SK-N-SH (cell line): ENCODE results near the gene TBX19. TPM values are rescaled to one million over a fixed set of nuclear protein-coding genes. Genes with fewer than 3 reads are reported as not detected.

Experiments
- CTCF ChIA-PET: fragments of 300-600, 350-600 bp; formaldehyde crosslinking; extraction: SDS; loops from one replicate; lab custom pipeline; 2021; lab: Yijun Ruan, JAX
- POLR2A ChIA-PET: fragments of 350-600 bp; sonication (Branson Sonifier 250); formaldehyde crosslinking; extraction: SDS; loops from one replicate; lab custom pipeline; 2020; ENCODE audit warnings: antibody characterized with exemption, inconsistent platforms; lab: Yijun Ruan, JAX
- DNase-seq: peaks from one replicate; pipeline ENCODE4 v3.0.0; 2012
- H2AFZ ChIP-seq: fragments of 200-600 bp; sonication (generic); 2 replicates; pipeline ENCODE4 v1.8.1; 2016; ENCODE audit warnings: antibody characterized with exemption, mild to moderate bottlenecking, low read depth
- H3F3A ChIP-seq: fragments of 200-600 bp; sonication (generic); replicated peaks from 2 replicates; pipeline ENCODE3; 2016; ENCODE audit warnings: antibody characterized with exemption, mild to moderate bottlenecking; ENCODE audit not compliant: insufficient read depth
- H3K27ac ChIP-seq, 2 experiments: fragments of 200-500 bp in 1 of 2; fragments of 200-600 bp in 1 of 2; sonication (Bioruptor generic) in 1 of 2; sonication (generic), shearing (Covaris generic) in 1 of 2; 2 replicates each; pipeline versions ENCODE4 v1.5.1 to v1.6.1; 2014 to 2016; ENCODE audit warnings: low read depth in 2 of 2, inconsistent platforms in 1 of 2, low read length in 1 of 2, mild to moderate bottlenecking in 1 of 2, mixed read lengths in 1 of 2
- H3K27me3 ChIP-seq: fragments of 200-600 bp; sonication (generic), shearing (Covaris generic); 2 replicates; pipeline ENCODE4 v1.6.1; 2016; ENCODE audit warnings: mixed run types; ENCODE audit not compliant: insufficient read depth
- H3K36me3 ChIP-seq, 2 experiments: fragments of 200-500 bp in 1 of 2; fragments of 200-600 bp in 1 of 2; sonication (Bioruptor generic) in 1 of 2; sonication (generic) in 1 of 2; replicated peaks in 1 of 2; 2 replicates each; pipeline versions ENCODE3 to v1.5.1; 2014 to 2016; ENCODE audit warnings: low read length in 1 of 2, mild to moderate bottlenecking in 1 of 2; ENCODE audit not compliant: insufficient read depth in 2 of 2, control insufficient read depth in 1 of 2
- H3K4me1 ChIP-seq, 2 experiments: fragments of 200-500 bp in 1 of 2; fragments of 200-600 bp in 1 of 2; sonication (Bioruptor generic) in 1 of 2; sonication (generic), shearing (Covaris generic) in 1 of 2; 2 replicates each; pipeline versions ENCODE4 v1.5.1 to v1.6.1; 2014 to 2016; ENCODE audit warnings: low read depth in 1 of 2, low read length in 1 of 2, mixed run types in 1 of 2; ENCODE audit not compliant: insufficient read depth in 2 of 2, control insufficient read depth in 1 of 2
- H3K4me2 ChIP-seq: fragments of 200-600 bp; sonication (generic), shearing (Covaris generic); 2 replicates; pipeline ENCODE4 v1.6.1; 2017; ENCODE audit warnings: mixed run types
- H3K4me3 ChIP-seq, 2 experiments: fragments of 200-500 bp in 1 of 2; fragments of 200-600 bp in 1 of 2; sonication (Bioruptor generic) in 1 of 2; sonication (generic), shearing (Covaris generic) in 1 of 2; 2 replicates each; pipeline versions ENCODE4 v1.5.1 to v1.8.1; 2014 to 2016; ENCODE audit warnings: low read depth in 2 of 2, inconsistent platforms in 1 of 2, low read length in 1 of 2, mild to moderate bottlenecking in 1 of 2, mixed read lengths in 1 of 2, moderate library complexity in 1 of 2
- H3K79me2 ChIP-seq: fragments of 200-600 bp; sonication (generic); 2 replicates; pipeline ENCODE4 v1.8.1; 2017; ENCODE audit warnings: mild to moderate bottlenecking; ENCODE audit not compliant: insufficient read depth
- H3K9ac ChIP-seq: fragments of 200-600 bp; sonication (generic); 2 replicates; pipeline ENCODE4 v1.6.1; 2017; ENCODE audit warnings: mixed run types
- H3K9me2 ChIP-seq: fragments of 200-600 bp; sonication (generic); 2 replicates; pipeline ENCODE4 v1.6.1; 2017; ENCODE audit warnings: mixed run types
- H3K9me3 ChIP-seq: fragments of 200-600 bp; sonication (generic); 2 replicates; pipeline ENCODE4 v1.6.1; 2017; ENCODE audit warnings: mixed run types, mild to moderate bottlenecking, moderate library complexity
- H4K20me1 ChIP-seq: fragments of 200-600 bp; sonication (generic); 2 replicates; pipeline ENCODE4 v1.6.1; 2017; ENCODE audit warnings: mild to moderate bottlenecking, mixed run types; ENCODE audit not compliant: insufficient read depth
- CHD2 ChIP-seq: fragments of 150-350 bp; IDR thresholded peaks from 2 replicates; pipeline ENCODE4 v1.6.1; 2018; ENCODE audit warnings: low read length; ENCODE audit not compliant: partially characterized antibody
- EZH2phosphoT487 ChIP-seq: fragments of 200-600 bp; sonication (generic); IDR thresholded peaks from 2 replicates; pipeline ENCODE4 v1.6.1; 2017; ENCODE audit warnings: low read depth, mixed run types, mild to moderate bottlenecking, antibody characterized with exemption, moderate library complexity, borderline replicate concordance
- FOSL2 ChIP-seq: IDR thresholded peaks from 2 replicates; pipeline ENCODE4 v1.4.0; 2012; ENCODE audit warnings: low read depth, mild to moderate bottlenecking, moderate library complexity, borderline replicate concordance
- FOXJ3 ChIP-seq: sonication (generic); formaldehyde crosslinking; IDR thresholded peaks from 2 replicates; pipeline ENCODE4 v1.5.1; 2020; ENCODE audit warnings: mild to moderate bottlenecking, missing genetic modification reagents
- GABPA ChIP-seq: IDR thresholded peaks from 2 replicates; pipeline ENCODE4 v1.4.0; 2012; ENCODE audit warnings: low read depth, mild to moderate bottlenecking
- GATA2 ChIP-seq: sonication (generic); formaldehyde crosslinking; IDR thresholded peaks from 2 replicates; pipeline ENCODE4 v1.5.0; 2020; ENCODE audit warnings: mild to moderate bottlenecking, missing genetic modification reagents
- MEF2A ChIP-seq: IDR thresholded peaks from 2 replicates; pipeline ENCODE4 v1.4.0; 2012; ENCODE audit warnings: low read depth, borderline replicate concordance
- NRF1 ChIP-seq: IDR thresholded peaks from 2 replicates; pipeline ENCODE4 v1.6.1; 2012; ENCODE audit warnings: low read depth, mild to moderate bottlenecking, low read length
- RCOR1 ChIP-seq: fragments of 150-350 bp; IDR thresholded peaks from 2 replicates; pipeline ENCODE4 v1.6.1; 2017; ENCODE audit warnings: antibody characterized with exemption, low read length
- REST ChIP-seq: IDR thresholded peaks from 2 replicates; pipeline ENCODE4 v1.6.1; 2012; ENCODE audit warnings: mild to moderate bottlenecking, low read depth, low read length, moderate library complexity
- RXRA ChIP-seq: IDR thresholded peaks from 2 replicates; pipeline ENCODE4 v1.4.0; 2012; ENCODE audit warnings: low read depth, mild to moderate bottlenecking, borderline replicate concordance
- SIN3A ChIP-seq: IDR thresholded peaks from 2 replicates; pipeline ENCODE4 v1.6.1; 2012; ENCODE audit warnings: low read depth, mild to moderate bottlenecking, low read length, moderate library complexity, borderline replicate concordance
- TAF1 ChIP-seq: IDR thresholded peaks from 2 replicates; pipeline ENCODE4 v1.6.1; 2012; ENCODE audit warnings: low read depth, mild to moderate bottlenecking, low read length, moderate library complexity, borderline replicate concordance
- TEAD4 ChIP-seq: IDR thresholded peaks from 2 replicates; pipeline ENCODE4 v1.4.0; 2012; ENCODE audit warnings: mild to moderate bottlenecking, borderline replicate concordance; ENCODE audit not compliant: insufficient read depth
- USF2 ChIP-seq: fragments of 150-350 bp; IDR thresholded peaks from 2 replicates; pipeline ENCODE4 v1.6.1; 2017; ENCODE audit warnings: antibody characterized with exemption, low read length, low read depth, borderline replicate concordance
- YY1 ChIP-seq: IDR thresholded peaks from 2 replicates; pipeline ENCODE4 v1.4.0; 2012; ENCODE audit warnings: low read depth, mild to moderate bottlenecking
- WGBS: methylation state at CpG from one replicate; pipeline ENCODE4 v1.1.6; 2017; ENCODE audit warnings: low lambda C conversion rate; 5-methylcytosine and 5-hydroxymethylcytosine counted together
- polyA plus RNA-seq, 3 experiments: library from polyadenylated mRNA; depleted of rRNA; stranded (reverse); fragments of >200 nt; gene quantifications; 2 replicates each; pipeline ENCODE4 v1.2.3, GENCODE V29; 2012
- TF ChIP-seq, protein P1 (sequence below): fragments of 200-600 bp; sonication (generic); IDR thresholded peaks from 2 replicates; pipeline ENCODE4 v1.6.1; 2017; ENCODE audit warnings: antibody characterized with exemption, mild to moderate bottlenecking, moderate library complexity

TBX19 gene
- polyA plus RNA-seq, 1 of the 3 experiments (the other 2 are of a cell fraction) = 2.7 TPM

DNA sequence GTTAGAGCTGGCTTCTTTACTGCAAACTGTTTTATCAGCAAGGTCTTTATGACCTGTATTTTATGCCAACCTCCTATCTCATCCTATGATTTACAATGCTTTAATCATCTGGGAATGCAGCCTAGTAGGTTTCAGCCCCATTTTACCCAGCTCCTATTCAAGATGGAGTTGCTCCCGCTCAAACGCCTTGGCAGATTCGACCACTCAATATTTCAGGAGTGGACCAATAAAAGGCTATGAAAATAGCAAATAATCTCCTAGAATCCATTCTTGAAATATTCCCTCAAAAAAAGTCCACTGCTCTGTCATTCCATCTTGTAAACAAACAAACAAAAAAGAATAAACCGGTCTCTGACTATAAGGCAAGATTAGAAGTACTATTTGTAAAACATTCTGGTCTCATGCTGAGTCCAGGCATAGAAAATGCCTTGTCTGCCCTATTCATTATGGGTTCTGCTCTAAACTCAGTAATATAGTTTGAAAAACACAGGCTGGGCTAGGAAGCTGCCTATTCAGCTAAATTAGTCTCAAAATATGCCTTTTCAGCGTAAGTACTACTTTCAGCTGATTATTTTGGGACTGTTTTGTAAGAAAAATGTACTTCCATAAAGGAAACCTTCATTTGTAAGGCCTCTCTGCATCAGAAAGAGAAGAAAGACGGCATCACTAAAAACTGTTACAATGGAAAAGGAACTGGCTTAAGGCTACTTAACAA, 53.0 kb downstream of the TBX19 start:
- no peak for DNase-seq
- ChIA-PET POLR2A (no interaction called here), CTCF (interaction anchor here (0.8 to 2.3 kb wide), 3 partner anchors 9 to 1015 kb away, joined by 3 to 26 read pairs (median 3); no protein-coding TSS in a partner anchor)
- H3K9me3 ChIP-seq = no peaks in the 10 kb centered on the region
- H4K20me1 ChIP-seq = no peaks in the 10 kb centered on the region
- no peak overlapping the region for H3K27ac ChIP-seq
- no peaks in the 10 kb centered on the region for H3K27me3 ChIP-seq
- no peaks in the 10 kb centered on the region for H3K79me2 ChIP-seq
- H3K4me1 ChIP-seq = peaks cover 0 to 6% of the 10 kb centered on the region in 2 experiments; a peak in 1 of 4 replicates
- peaks cover 0 to 4% of the 10 kb centered on the region in 2 experiments for H3K36me3 ChIP-seq
- no peak overlapping the region for H3K9ac ChIP-seq
- WGBS = 71% methylated on average over 6 of the region's 6 CpGs
- peak overlapping the region; percentile 17; the same call in 1 of the 2 replicates for H2AFZ ChIP-seq
- no peaks in the 10 kb centered on the region for H3F3A ChIP-seq
- H3K4me3 ChIP-seq = no peak overlapping the region
- no peak overlapping the region for H3K4me2 ChIP-seq
- no peak for TF ChIP-seq USF2
- no peak for TF ChIP-seq GABPA
- TF ChIP-seq SIN3A = no peak
- TF ChIP-seq TAF1 = no peak
- no peak for TF ChIP-seq FOXJ3 (CRISPR knock-in tag)
- no peak for TF ChIP-seq MEF2A
- TF ChIP-seq EZH2phosphoT487 = no peak
- no peak for TF ChIP-seq GATA2 (CRISPR knock-in tag)
- TF ChIP-seq NRF1 = no peak
- no peaks in the 10 kb centered on the region for H3K9me2 ChIP-seq

DNA sequence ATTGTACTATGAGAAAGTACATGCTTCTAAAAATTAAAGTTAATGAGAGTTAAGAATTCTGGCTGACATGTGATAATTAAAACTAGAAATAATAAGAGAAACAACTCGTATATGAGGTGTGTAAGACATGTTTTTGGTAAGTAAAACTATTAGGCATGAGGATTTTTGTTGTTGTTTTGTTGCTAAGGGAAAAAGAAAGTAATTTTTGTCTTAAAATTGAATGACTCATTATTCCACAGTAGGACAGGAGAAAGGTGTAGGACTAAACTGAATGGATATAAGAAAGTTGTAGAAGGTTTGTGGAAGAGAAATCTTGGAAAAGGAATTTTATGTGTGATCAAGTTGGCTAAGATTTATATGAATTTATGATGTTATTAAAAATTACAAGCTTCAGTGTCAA, 54.8 kb downstream of the TBX19 start:
- CTCF ChIA-PET = interaction anchor here (0.7 kb wide), 1 partner anchor 105 kb away, joined by 3 read pairs; no protein-coding TSS in a partner anchor
- no peak for DNase-seq
- Histone ChIP-seq H3K4me1 (peaks cover 0 to 6% of the 10 kb centered on the region in 2 experiments; a peak in 1 of 4 replicates), H3K4me2 (no peak overlapping the region), H3K9me2 (no peaks in the 10 kb centered on the region), H4K20me1 (no peaks in the 10 kb centered on the region), H3K9ac (no peak overlapping the region), H3K27me3 (no peaks in the 10 kb centered on the region), H3K9me3 (no peaks in the 10 kb centered on the region), H2AFZ (no peak overlapping the region), H3K4me3 (no peak overlapping the region), H3K27ac (no peak overlapping the region), H3K79me2 (no peaks in the 10 kb centered on the region), H3F3A (no peaks in the 10 kb centered on the region), H3K36me3 (peaks cover 0 to under 1% of the 10 kb centered on the region in 2 experiments)
- 57% methylated on average over 1 of the region's 1 CpG for WGBS
- POLR2A ChIA-PET = no interaction called here
- TF ChIP-seq CHD2 (no peak), RXRA (no peak), REST (no peak), GATA2 (CRISPR knock-in tag) (no peak), TEAD4 (no peak), MEF2A (no peak), NRF1 (no peak), FOXJ3 (CRISPR knock-in tag) (no peak), SIN3A (no peak), RCOR1 (no peak), FOSL2 (no peak), YY1 (no peak)
- TF ChIP-seq, protein P1, sequence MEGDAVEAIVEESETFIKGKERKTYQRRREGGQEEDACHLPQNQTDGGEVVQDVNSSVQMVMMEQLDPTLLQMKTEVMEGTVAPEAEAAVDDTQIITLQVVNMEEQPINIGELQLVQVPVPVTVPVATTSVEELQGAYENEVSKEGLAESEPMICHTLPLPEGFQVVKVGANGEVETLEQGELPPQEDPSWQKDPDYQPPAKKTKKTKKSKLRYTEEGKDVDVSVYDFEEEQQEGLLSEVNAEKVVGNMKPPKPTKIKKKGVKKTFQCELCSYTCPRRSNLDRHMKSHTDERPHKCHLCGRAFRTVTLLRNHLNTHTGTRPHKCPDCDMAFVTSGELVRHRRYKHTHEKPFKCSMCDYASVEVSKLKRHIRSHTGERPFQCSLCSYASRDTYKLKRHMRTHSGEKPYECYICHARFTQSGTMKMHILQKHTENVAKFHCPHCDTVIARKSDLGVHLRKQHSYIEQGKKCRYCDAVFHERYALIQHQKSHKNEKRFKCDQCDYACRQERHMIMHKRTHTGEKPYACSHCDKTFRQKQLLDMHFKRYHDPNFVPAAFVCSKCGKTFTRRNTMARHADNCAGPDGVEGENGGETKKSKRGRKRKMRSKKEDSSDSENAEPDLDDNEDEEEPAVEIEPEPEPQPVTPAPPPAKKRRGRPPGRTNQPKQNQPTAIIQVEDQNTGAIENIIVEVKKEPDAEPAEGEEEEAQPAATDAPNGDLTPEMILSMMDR = no peak
